Rectal smooth muscle tissue (tissue), 1 donor: ENCODE results near the gene THAP4.
A peak's percentile ranks its signal among the peaks of the same experiment; 100 is the strongest.

Source experiments
- H3K27ac ChIP-seq: one replicate; pipeline ENCODE4 v1.7.0; 2013; ENCODE audit warnings: low read depth, low read length, inconsistent platforms
- H3K27me3 ChIP-seq: one replicate; pipeline ENCODE4 v1.7.0; 2013; ENCODE audit warnings: low read length; ENCODE audit not compliant: control insufficient read depth, insufficient read depth
- H3K36me3 ChIP-seq: one replicate; pipeline ENCODE4 v1.7.0; 2013; ENCODE audit warnings: low read length; ENCODE audit not compliant: control insufficient read depth, insufficient read depth
- H3K4me1 ChIP-seq: one replicate; pipeline ENCODE4 v1.7.0; 2013; ENCODE audit warnings: low read length; ENCODE audit not compliant: control insufficient read depth, insufficient read depth
- H3K4me3 ChIP-seq: one replicate; pipeline ENCODE4 v1.7.0; 2013; ENCODE audit warnings: low read length
- H3K9ac ChIP-seq: one replicate; pipeline ENCODE4 v1.7.0; 2013; ENCODE audit warnings: low read length

THAP4 gene

GRCh38 chr2:241565411-241565810 is 71.5 kb downstream of the THAP4 start:
- Histone ChIP-seq H3K4me1 (peaks cover 32% of the 10 kb centered on the region), H3K27ac (peak overlapping the region; percentile 82), H3K36me3 (no peaks in the 10 kb centered on the region), H3K9ac (no peak overlapping the region), H3K27me3 (no peaks in the 10 kb centered on the region), H3K4me3 (no peak overlapping the region)

DNA sequence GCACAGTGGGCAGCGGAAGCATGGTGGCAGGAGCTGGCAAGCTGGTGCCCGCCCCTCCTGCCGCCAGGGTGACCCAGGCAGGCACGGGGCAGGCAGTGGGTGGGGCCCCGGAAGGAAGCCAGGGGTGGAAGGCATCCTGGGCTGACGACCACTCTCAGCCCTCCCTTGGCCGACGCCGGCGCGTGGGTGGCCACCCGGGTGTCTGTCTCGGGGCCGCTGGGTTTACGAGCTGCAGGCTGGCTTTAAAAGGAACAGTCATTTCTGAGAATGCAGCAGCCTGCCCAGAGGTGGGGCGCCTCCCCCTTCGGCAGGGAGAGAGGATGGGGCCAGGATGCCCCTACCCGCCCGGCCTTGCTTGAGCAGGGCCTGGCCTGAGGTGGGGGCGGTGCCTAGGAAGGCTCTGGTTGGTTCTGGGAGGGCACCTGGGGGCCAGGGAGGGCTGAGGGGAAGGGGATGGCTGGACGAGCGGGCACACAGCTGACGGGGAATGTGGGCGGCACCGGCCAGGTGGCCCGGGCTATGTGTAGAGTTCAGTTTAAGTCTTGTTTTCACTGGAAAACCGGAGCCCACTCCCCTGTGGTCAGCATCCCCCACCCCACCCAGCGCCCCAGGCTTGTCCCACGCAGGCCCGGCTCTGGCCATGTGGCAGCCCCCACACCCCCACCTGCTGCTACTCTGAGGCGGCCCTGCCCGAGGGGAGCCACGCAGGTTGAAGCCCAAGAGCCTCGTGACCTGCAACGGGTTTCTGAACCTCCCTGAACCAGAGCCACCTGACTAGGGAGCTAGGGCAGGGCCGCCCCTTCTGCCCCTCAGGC is 72.2 kb downstream of the THAP4 start:
- Histone ChIP-seq H3K4me3 (no peak overlapping the region), H3K36me3 (no peaks in the 10 kb centered on the region), H3K4me1 (peaks cover 37% of the 10 kb centered on the region), H3K27ac (peak overlapping the region; percentile 82), H3K9ac (no peak overlapping the region), H3K27me3 (no peaks in the 10 kb centered on the region)

GRCh38 chr2:241563981-241564595 is 72.9 kb downstream of the THAP4 start:
- peaks cover 37% of the 10 kb centered on the region for H3K4me1 ChIP-seq
- peak overlapping the region; percentile 82 for H3K27ac ChIP-seq
- H3K4me3 ChIP-seq: peak overlapping the region; percentile 9
- H3K36me3 ChIP-seq: no peaks in the 10 kb centered on the region
- H3K27me3 ChIP-seq: no peaks in the 10 kb centered on the region
- H3K9ac ChIP-seq: no peak overlapping the region

- H3K9ac ChIP-seq: no peak overlapping the region
- no peaks in the 10 kb centered on the region for H3K36me3 ChIP-seq
- H3K27me3 ChIP-seq: no peaks in the 10 kb centered on the region
- peaks cover 36% of the 10 kb centered on the region for H3K4me1 ChIP-seq
- peak overlapping the region; percentile 82 for H3K27ac ChIP-seq
- H3K4me3 ChIP-seq: peak overlapping the region; percentile 9
Observed at GRCh38 chr2:241563571-241563980, 73.4 kb downstream of the THAP4 start.

DNA sequence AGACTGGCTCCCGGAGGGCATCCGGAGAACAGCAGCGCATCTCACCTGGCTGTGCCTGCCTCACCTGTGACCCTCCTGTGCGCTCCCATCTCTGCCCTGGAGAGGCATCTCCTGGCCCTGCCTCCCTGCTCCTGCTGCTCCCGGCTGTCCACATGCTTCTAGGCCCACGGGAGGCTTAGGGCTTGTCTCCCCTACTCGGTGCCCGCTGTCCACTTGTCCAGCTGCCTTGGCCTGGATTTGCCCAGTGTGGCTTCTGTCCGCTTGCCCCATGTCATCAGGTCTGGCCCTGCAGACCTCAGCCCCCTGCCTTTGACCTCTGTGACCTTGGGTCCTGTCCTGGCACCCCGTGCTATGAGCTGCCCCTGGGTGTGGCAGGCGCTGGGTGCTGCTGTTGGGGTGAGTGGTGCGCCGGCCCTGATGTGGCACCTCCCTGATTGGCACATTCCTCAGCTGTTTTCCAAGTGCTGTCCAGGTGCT is 73.9 kb downstream of the THAP4 start:
- Histone ChIP-seq H3K36me3 (no peaks in the 10 kb centered on the region), H3K4me3 (no peak overlapping the region), H3K27ac (peak overlapping the region; percentile 82), H3K4me1 (peaks cover 36% of the 10 kb centered on the region), H3K9ac (no peak overlapping the region), H3K27me3 (no peaks in the 10 kb centered on the region)

GRCh38 chr2:241562269-241562891 is 74.6 kb downstream of the THAP4 start:
- Histone ChIP-seq H3K9ac (no peak overlapping the region), H3K36me3 (no peaks in the 10 kb centered on the region), H3K27me3 (no peaks in the 10 kb centered on the region), H3K4me3 (no peak overlapping the region), H3K27ac (peak overlapping the region; percentile 50), H3K4me1 (peaks cover 36% of the 10 kb centered on the region)

DNA sequence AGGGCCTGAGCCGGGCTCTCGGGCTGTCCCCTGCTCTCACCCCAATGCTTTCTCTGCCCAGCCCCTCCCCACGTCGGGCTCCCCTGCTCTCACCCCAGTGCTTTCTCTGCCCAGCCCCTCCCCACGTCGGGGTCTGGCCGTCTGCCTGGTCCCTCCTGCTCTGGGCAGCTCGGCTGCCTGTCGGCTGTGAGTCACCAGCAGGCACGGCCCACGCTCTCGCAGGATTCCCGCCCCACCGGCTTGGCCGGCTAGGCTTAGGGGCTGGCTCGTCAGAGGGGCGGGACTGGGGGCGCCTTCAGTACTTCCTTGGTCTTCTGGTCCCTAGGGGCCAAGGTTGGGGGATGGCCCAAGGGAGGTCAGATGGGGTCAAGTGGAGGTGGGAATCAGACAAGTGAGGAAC is 75.1 kb downstream of the THAP4 start:
- Histone ChIP-seq H3K4me1 (peaks cover 36% of the 10 kb centered on the region), H3K36me3 (no peaks in the 10 kb centered on the region), H3K27me3 (no peaks in the 10 kb centered on the region), H3K27ac (peak overlapping the region; percentile 50), H3K4me3 (no peak overlapping the region), H3K9ac (no peak overlapping the region)

DNA sequence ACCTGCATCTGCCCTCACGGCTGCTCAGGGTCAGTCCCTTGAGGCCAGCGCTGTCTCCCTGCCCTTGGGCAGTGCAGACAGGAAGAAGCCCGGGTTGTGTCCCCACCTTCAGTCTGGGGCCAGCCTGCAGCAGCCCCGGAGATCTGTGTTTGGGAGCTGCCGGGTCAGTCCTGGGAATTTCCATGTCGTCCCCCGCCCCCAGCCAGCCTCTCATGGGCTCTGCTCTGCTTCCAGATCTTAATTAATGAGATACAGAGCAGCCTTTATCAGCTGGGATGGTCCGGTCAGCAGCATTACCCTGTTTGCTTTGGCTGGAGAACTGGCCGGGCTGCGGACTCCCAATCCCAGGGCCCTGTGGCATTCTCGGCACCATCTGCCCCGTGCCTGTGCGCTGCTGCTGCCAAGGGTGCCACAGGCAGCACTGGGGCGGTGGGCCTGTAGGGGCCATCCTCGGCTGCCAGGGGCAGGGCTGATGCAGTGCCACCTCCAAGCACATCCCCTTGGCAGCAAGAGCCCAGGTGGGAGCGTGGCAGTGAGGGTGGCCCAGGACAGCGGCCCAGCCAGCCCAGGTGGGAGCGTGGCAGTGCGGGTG is 76.0 kb downstream of the THAP4 start:
- Histone ChIP-seq H3K4me1 (peaks cover 36% of the 10 kb centered on the region), H3K4me3 (peak overlapping the region; percentile 71), H3K27ac (peak overlapping the region; percentile 66), H3K36me3 (no peaks in the 10 kb centered on the region), H3K27me3 (no peaks in the 10 kb centered on the region), H3K9ac (no peak overlapping the region)

DNA sequence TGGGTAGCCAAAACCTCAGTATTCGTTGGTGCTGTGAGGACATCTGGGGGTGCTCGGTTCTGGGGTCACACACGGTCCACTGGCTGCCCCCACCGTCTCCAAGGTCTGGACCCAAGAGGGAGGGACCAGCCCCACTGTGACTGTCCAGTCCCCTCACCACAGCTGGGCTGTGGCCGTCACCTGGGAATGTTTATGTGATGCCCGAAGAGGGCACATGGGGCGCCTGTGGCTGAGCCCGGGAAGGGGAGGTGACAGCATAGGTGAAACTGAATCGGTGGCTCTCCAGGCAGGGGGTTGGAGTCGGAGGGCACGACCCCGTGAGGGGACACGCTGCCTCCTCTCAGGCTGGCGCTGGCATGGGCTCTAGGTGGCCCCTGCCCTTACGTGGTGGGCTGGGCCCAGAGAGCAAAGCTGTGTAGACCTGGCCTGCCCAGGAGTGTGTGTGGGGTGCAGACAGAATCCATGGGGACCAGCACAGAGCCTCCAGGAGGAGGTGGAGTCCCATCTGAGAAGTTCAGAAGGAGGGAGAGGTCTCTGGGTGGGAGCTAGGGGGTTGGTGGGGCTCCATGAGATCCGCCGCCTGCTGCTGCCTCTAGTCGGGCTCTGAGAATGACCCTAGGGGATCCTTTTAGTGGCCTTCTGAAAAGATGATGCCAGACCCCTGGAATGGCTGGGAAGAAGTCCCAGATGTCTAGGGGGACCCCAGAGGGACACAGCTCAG is 76.6 kb downstream of the THAP4 start:
- Histone ChIP-seq H3K27me3 (no peaks in the 10 kb centered on the region), H3K9ac (no peak overlapping the region), H3K36me3 (no peaks in the 10 kb centered on the region), H3K4me1 (peaks cover 36% of the 10 kb centered on the region), H3K27ac (peak overlapping the region; percentile 66), H3K4me3 (peak overlapping the region; percentile 71)

DNA sequence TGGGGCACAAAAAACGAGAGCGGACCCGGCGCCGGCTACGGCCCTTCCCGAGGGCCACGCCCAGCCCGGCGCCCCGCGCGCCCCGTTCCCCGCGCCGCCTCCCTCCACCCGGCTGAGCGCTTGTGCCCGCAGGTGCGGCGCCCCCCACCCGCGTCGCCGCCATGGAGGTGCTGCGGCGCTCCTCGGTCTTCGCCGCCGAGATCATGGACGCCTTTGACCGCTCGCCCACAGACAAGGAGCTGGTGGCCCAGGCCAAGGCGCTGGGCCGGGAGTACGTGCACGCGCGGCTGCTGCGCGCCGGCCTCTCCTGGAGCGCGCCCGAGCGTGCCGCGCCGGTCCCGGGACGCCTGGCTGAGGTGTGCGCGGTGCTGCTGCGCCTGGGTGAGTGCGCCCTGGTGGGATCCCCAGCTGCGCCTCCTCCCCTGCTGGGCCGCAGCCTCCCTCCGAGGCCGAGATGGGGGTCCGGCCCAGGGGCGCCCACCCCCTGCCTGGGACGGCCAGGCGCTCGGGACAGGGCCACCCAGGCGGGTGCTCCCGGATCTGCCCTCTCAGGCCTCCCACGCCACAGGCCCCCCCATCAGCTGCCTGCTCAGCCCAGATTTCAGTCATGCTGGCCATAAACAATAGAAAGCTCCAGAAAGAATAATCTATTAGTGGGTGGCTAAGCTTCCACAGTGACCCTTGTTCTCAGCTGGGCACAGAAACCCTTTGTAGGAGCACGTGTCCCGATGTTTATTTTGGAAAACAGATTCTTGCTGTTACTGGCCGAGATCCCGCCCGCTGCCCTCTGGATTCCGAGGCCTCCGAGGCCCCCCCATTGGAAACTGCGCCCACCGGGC is 77.4 kb downstream of the THAP4 start:
- H3K9ac ChIP-seq: no peak overlapping the region
- no peaks in the 10 kb centered on the region for H3K36me3 ChIP-seq
- peak overlapping the region; percentile 71 for H3K4me3 ChIP-seq
- no peaks in the 10 kb centered on the region for H3K27me3 ChIP-seq
- peaks cover 31% of the 10 kb centered on the region for H3K4me1 ChIP-seq
- H3K27ac ChIP-seq: peak overlapping the region; percentile 88

DNA sequence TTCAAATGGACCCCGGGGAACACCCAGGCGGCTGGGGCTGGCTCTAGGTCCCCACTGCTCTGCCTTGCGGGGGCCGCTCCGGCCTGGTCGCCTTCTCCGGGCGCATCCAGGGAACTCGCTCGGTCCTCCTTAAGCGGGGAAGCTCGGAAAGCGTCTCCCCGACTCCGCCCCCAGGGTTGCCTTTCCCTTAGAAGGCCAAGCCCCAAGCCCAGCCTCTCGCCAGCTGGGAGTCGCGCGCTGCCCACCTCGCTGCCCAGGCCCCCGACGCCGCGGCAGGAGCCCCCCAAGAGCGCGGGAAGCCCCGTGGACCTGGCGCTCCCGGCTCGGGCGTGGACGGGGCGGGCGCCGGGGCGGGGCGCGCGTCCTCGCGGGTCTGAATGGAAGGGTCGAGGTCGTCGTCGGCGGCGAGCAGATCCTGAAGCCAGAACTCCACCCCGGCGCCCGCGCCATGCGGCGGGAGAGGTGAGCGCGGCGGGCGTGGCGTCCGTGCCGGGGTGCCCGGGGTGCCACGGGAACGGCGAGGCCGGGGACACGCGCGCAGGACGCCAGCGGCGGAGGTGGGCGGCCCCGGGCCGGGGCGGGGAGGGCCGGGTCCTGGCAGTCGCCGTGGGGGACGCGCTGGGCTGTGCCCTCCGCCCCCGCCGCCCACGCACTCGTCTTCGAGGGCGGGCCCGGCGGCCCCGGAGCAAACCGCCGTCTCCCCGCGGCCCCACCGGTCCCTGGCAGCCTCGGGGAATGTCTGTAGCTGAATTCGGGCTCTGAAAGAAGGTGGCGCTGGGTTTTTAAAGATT is 78.2 kb downstream of the THAP4 start, which contains the start of gene BOK:
BOK (plus strand) TSS at position 214 of the 791 bp plus-strand sequence. CDS start 739 bp downstream, outside the sequence.
- H3K27me3 ChIP-seq: no peaks in the 10 kb centered on the region
- peak within 1 kb of the TSS; percentile 71 for H3K4me3 ChIP-seq
- H3K36me3 ChIP-seq: no peaks in the 10 kb centered on the region
- H3K9ac ChIP-seq: no peak within 1 kb of the TSS
- H3K27ac ChIP-seq: peak within 1 kb of the TSS; percentile 88
- peaks cover 25% of the 10 kb centered on the region for H3K4me1 ChIP-seq
